ENCODE results near the gene RELN.
"Not testable (repeated sequence)": the region's sequence is repeated elsewhere in the genome, so short reads cannot be mapped to it uniquely, and the experiment has no call there.

Gene RELN

DNA sequence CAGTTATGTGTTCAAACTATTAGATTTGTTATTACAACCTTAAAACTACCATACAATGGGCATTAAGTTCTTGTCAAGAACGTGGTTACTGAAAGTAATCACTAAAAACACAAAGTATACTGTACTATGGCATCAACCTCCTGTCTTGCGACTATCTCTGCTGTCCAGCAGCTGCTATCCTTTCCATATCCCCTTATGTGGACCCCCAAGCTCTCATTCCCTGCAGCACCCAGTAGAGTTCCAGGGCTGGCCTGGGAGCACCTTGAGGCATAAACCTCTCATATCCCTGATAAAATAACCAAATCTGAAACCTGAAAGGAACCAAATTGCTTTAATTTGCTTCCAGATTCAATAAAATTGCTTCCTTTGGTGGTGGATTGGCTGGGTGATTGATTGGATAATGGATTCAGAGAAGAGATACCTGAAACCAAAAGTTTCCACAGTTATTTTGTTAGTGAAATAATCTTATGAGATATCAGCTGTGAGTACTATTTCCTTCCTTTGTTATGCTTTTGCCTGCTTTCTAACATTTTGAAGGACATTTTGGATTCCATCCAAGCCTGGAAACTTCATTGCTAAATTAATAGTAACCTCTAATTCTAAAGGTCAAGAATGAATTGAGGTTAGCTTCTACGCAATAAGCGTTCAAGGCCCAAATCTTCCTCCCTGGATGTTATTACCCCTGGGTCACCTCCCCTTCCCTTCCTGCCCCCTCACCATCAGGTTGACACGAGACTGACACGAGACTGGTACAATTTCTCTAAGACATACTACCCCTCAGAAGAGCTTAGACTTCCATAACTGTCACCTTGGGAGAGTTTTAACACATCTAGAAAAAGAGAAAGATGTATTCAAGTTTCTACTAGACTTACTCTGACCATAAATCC, 48.8 kb downstream of the RELN start:
- no peak for DNase-seq (ENCODE audit: low spot score)

DNA sequence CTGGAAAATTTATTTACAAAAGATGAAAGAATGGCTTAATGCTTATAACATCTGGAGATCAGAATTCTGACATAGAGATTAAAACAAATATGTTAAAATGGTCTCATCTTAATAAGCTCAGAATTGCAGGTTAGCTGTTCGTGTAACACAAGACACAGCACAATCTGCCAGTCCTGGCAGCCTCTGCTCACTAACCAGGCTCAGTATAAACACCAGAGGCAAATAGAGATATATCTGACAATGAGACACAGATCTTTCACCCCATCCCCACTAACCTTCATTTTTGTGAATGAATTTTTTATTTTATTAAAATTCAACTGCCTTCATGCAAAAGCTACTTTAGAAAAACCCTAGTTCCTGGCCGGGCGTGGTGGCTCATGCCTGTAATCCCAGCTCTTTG, 51.8 kb downstream of the RELN start:
- no peak for DNase-seq (ENCODE audit: low spot score)

DNA sequence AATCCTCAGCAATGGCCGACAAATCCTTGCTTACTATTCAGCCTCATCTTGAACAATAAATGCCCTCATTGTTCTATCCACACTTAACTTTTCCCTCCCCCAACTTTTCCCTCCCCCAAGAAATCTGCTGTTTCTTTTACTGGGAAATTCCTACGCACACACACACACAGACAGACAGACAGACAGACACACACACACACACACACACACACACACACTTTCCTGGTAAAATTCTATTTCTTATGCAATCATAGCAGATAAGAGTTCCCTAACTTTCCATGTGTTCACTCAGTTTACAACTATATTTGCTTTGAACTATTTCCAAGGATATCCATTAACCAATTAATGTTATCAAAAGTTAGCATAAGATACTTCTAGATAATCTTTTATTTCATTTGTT, 52.9 kb downstream of the RELN start:
- DNase-seq (ENCODE audit: low spot score): no peak

DNA sequence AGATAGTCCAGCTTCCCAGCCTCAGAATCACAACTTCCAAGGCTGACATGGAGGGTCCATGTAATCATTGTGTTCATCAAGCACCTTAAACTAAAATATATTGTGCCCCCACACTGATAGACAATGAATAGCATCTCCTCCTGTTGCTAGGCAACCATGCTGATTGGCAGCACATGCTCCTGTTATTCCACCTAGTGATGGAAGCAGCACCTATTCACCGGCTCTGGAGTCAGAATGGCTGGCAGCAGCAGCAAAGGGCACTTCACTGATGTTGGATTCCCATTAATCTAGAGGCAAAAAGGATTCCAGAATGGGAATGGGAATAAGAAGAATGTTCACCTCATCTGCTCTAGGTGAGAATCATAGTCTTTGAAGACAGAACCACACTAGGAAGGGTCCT, 55.0 kb downstream of the RELN start:
- DNase-seq (ENCODE audit: low spot score): no peak

DNA sequence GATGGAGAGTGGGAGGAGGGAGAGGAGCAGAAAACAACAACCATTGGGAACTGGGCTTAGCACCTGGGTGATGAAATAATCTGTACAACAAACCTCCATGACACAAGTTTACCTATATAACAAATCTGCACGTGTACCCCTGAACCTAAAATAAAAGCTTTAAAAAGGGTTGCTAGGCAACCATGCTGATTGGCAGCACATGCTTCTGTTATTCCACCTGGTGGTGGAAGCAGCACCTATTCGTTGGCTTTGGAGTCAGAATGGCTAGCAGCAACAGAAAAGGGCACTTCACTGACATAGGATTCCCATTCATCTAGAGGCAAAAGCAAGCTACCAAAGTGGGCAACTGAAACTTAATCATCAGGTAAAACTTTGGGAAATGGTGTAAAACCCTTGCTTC, 57.1 kb downstream of the RELN start:
- DNase-seq (ENCODE audit: low spot score): no peak

DNA sequence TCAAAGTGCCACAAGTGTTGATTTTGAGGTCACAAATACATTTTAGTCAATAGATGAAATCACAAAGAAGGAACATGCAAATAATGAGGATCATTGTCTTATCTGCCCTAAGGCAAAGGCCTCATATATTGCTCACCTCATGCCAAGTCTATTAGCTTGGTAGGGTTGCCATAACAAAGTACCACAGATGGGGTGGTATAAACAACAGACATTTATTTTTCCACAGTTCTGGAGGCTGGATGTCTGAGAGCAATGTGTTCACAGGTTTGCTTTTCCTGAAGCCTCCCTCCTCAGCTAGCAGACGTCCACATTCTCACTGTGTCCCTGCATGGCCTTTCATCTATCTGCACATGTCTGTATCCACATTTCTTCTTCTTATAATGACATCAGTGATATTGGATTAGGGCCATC, 59.6 kb downstream of the RELN start:
- DNase-seq (ENCODE audit: low spot score): no peak

DNA sequence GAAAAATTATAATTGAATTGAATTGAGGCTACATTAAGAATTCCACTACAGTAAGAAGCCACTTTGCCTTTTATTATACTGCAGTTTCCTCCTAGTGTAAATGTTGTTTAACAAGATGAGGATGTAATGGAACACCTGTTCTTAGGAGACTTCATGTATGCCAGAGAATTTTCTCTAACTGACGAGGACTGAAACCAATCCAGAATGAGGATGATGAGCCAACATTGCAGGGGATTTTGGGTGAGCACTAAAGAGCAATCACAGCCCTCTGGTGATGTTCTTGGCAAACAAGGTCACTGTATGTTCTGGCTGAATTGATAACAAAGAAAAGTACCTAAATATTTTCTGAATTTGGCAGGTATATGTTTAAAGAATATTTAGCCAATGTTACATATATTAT, 60.9 kb downstream of the RELN start:
- DNase-seq (ENCODE audit: low spot score): no peak

DNA sequence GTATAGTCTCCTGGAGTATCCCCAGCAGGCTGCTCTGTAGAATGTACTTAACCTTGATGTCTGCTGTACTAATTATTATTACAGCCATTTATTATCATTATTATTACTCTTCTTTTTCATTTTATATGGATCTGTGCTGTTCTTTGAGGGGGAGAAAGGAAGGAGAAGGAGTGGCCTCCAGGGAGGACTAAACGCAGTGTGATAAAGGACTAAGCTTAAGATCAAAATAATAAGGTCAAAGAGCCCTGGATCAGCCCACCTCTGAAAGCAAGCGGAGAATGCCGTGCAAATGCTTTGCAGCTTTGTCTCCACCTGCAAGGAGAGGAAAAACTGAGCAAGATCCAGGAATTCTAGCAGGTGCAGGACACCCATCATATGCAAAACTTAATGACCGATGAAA, 65.3 kb downstream of the RELN start:
- no peak for DNase-seq (ENCODE audit: low spot score)

DNA sequence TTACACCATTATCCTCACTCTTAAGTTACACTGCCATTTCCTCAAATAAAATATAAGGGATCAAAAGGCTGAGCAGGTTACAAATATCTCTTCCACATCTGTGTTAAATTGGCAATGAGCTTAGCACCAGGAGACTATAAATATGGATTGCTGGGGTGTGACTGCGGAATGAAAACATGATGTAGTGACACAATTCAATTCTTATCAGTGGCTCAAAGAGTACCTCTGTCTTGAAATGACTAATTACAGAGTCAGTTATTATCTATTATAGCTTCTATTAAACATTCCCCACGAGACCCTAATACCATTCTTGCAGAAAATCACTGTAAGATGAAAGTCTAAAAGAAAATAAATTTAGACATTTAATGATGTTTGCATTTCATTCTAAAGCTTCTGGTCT, 67.1 kb downstream of the RELN start:
- DNase-seq (ENCODE audit: low spot score): no peak

DNA sequence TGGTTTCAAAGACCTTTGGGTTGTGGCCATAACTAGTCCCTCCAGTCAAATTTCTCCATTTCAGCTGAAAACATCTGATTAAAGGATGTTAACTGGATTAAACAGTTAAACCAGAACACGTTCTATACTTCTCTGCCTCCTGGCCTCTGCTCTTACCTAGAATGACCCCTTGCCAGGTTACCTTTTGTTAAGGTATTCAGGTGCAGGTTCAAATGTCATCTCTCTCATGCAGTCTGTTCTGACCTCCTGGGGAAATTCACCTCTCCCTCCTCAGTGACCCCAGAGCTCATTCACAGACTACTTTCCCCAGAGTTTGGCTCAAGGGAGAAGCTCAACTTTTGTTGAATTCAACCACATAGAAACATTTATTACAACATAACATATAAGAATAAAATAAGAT, 67.8 kb downstream of the RELN start:
- no peak for DNase-seq (ENCODE audit: low spot score)

DNA sequence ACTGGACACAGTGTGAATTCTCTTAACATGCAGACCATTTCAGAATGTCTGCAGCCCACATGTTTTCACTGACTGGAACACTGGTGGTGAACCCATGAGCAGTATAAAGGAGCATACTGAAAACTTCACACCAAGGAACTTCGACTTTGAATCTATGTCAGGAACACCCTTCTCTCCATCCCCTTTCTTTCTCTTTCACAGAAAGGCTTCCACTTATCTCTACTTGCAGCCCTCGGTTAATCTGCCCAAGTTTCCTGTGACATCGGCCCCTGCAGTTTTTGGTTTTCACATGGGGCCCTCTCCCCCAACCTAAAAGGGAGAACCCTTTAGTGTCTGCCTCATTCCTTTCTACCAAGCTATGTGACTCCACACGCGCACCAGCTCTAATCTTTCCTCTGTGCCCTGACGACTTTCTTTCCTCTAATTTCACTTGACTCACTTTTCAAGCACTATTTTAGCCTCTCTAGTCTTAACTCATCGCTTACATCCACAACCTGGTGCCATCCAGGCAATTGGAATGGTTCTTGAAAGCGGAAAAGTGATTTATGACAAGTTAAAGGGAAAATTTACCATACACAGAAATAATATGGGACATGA, 70.1 kb downstream of the RELN start:
- no peak for DNase-seq (ENCODE audit: low spot score)

DNA sequence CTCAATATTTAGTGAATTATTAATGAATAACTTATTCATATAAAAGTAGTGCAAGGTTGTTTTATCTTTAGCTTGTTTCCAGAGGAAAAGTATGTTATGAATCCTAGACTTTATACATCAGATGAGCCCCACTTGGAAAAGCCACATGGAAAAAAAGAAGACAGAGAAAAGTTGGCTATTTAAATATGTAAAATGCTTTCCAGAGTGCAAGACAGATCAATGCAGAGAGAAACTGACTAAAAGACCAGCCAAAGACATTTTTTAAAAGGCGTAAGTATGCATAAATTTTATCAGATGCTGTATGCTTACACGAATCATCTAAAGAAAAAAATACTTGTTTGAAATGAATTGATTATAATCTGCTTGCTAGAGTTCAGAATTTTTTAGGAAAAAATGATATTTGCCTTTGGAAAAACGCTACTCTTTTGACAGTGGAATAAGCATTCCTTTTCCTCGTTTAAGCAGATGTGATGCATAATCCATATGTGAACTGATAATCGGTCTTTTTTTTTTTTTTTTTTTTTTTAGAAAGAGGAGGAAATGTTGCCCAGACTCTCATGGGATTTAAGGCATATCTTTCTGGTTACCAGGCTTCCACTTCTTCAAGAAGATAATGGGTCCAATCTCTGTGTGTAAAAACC, 70.7 kb downstream of the RELN start:
- DNase-seq (ENCODE audit: low spot score): no peak

DNA sequence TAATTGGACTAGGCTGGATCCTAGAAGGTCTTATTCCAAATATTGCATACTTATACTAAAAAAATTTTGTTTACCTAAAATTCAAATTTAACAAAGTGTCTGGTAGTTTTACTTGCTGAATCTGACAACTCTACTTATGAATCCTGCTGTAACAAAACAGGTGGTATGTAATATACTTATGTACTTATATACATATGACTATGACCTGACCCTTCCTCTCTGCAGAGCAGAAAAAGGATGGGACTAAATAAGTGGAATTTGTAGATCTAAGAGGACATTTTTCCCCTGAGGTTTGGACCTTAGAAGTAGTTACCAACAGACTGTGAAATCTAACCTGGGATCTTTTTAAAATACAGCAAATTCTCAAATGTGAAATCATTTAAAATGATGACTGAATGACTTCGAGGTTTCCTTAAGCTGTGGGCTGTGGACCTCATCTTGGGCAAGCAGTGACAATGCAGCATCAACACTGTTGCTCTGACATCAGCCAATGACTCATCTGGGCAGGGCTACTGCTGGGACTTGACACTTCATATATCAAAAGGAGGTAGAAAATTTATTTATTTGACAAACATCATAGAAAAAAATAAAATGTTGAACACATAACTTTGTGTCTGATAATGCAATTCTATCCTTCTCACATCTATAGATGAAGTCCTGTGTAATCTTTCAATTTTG, 73.6 kb downstream of the RELN start:
- no peak for DNase-seq (ENCODE audit: low spot score)

DNA sequence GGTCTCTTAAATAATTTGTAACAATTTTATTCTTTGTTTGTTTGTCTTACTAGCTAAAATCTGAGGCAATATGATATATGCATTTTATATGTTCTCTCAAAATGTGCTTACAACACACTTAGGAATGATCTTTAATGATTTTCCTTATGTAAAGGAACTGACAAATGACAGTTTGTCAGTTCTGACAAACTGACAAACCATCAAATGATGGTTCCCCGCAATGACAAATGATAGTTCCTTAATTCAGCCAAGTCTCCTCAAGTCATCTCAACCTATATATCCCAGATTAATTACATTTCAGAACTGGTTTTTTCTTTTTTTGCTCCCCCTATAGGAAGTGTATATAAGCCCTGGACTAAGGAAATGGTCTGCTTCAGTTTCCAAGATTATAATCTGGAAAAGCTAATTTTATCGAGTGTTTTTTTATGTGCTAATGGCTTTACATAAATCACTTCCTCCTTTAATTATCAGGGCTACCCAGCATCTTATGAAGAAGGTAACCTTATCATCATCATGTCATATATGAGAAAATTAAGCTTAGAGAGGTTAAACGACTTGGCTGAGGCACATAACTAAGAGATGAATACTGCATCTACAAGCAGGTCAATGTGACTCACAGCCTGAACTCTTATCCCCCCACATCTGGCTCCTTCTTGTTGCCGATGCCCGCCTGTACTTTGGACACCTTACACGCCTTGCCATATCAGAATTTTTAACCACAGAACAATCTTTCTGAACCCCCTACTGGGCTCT, 75.1 kb downstream of the RELN start:
- no peak for DNase-seq (ENCODE audit: low spot score)

DNA sequence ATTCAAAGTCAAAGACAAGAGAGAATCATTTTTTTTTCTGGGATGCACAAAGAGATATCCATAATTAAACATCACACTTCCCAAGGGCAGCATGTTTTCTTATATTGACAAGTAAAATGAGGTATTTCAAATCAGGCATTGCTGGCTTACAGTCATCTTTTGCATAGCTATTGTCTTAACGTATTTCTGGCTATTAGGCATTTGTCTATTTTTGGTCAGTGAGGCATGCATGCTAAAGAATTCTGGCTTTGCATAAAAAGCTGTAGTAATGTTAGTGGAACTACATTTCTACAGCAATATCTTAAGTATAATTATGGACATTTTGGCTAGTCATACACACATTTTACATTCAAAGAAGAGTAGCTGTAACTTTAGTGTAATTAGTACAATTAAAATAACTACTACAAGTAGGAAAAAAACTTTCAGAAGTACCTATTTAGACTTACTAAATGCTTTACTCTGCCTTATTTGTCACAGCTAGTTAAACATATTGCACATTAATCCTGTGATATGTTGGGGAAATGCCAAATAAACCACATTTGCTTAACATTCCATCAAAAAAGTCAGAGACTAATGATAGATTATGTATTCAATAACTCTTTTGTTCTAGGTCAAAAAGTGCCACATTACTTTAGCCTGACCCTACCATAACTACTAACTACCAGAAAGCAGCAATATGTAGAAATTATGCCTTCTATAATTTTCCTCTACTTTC, 76.4 kb downstream of the RELN start:
- DNase-seq (ENCODE audit: low spot score): no peak

DNA sequence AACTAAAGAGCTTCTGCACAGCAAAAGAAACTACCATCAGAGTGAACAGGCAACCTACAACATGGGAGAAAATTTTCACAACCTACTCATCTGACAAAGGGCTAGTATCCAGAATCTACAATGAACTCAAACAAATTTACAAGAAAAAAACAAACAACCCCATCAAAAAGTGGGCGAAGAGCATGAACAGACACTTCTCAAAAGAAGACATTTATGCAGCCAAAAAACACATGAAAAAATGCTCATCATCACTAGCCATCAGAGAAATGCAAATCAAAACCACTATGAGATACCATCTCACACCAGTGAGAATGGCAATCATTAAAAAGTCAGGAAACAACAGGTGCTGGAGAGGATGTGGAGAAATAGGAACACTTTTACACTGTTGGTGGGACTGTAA, 78.4 kb downstream of the RELN start:
- DNase-seq (ENCODE audit: low spot score): not testable (repeated sequence)

DNA sequence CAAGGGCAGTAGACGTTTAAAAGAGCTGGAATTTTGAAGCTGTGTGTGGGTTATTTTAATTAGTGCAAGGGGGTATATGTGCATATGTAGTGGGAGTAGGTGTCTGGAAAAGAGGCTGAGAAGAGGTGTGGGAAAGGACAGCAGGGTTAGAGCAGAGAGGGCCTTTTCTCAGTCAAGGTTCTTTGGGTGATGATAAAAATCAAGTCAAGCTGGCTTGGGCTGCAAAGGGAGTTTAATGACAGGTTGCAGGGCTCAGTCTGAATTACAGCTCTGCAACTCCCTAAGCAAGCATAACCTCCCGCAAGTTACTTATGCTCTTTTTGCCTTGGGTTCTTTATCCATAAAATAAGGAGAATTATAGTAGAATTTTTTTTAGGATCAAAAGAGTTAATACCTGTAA, 83.5 kb downstream of the RELN start:
- DNase-seq (ENCODE audit: low spot score): no peak

DNA sequence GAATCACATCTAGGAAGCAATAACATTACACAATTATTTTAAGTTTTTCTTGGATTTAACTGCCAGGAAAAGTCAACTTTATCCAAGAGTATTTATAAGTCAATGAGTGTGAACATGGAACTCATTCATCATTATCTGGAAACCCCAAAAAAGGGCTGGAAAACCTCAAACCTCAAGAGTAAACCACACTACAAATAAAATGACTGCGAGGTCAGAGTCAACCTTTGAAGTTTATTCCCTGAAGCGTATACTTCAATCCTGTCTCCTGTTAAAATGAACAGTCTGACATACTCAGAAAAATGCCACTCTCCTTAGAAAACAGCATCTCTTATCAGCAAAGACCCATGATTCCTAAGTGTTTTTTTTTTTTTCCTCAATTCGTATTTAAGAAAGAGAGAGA, 86.5 kb downstream of the RELN start:
- DNase-seq (ENCODE audit: low spot score): no peak

DNA sequence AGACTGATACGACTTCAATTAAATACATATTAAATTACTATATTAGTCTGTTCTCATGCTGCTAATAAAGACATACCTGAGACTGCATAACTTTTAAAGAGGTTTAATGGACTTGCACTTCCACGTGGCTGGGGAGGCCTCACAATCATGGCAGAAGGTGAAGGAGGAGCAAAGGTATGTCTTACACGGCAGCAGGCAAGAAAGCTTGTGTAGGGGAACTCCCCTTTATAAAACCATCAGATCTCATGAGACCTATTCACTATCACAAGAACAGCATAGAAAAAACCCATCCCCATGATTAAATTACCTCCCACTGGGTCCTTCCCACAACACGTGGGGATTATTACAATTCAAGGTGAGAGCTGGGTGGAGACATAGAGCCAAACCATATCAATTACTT, 92.6 kb downstream of the RELN start:
- DNase-seq (ENCODE audit: low spot score): not testable (repeated sequence)

DNA sequence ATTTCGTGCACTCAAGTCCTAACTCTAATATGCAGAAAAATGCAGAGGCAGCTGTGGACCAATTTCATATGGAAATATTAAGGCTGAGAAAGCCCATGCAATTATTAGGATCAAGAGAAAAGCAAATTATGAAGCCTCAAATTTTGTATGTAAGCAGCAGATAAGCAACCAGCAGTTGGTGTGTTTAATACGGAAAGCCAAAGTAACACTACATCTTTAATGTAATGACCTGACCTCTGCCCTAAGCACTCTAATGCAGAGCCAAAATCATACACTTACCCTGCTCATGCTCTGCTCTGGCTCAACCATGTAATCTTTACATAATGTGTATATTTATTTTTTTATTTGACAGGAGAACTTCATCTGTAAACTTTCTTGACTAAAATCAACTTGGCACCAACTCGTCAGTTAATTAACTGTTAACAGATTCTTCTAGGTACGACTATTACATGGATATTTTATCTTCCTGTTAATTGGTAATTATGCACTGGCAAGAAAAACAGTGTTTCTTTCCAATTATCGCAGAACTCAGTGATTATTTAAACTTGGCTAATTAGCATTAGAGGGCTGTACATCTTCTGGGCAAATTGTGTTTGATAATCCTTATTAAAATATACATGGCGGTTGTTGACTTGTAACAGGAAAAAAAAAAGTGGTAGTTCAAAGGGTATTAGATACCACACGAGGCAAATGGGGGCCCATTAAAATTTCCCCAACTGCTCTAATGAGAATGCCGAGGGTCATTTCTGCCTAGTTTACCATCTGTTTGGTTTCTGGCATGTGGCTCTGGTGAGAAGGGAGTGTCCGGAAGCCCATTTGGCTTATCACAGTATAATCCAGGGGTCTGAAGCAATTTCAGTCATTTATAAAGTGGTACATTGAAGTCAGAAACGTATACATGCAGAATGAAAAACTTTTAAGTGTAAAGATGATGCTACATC, 94.5 kb downstream of the RELN start:
- DNase-seq (ENCODE audit: low spot score): no peak
